HEK293T (cell line): ENCODE measurements around the gene GRIK2.

Experiments used
- CTCF ChIA-PET: fragments of 350-600 bp; formaldehyde crosslinking; extraction: SDS; loops from one replicate; lab custom pipeline; 2021; ENCODE audit warnings: antibody characterized with exemption, inconsistent platforms; lab: Yijun Ruan, JAX
- POLR2A ChIA-PET: fragments of 350-600 bp; formaldehyde crosslinking; extraction: SDS; loops from one replicate; lab custom pipeline; 2020; ENCODE audit warnings: antibody characterized with exemption, inconsistent platforms; lab: Yijun Ruan, JAX
- DNase-seq: peaks from one replicate; pipeline ENCODE4 v3.0.0; 2012; ENCODE audit warnings: mixed read lengths; ENCODE audit errors: extremely low spot score
- ARNT ChIP-seq: fragments of 450-650 bp; IDR thresholded peaks from 2 replicates; pipeline ENCODE4 v1.6.1; 2017; ENCODE audit warnings: mild to moderate bottlenecking
- BHLHE40 ChIP-seq: fragments of 450-650 bp; IDR thresholded peaks from 2 replicates; pipeline ENCODE4 v1.6.1; 2016; ENCODE audit warnings: mild to moderate bottlenecking, moderate library complexity, borderline replicate concordance
- CTBP1 ChIP-seq: fragments of 450-650 bp; IDR thresholded peaks from 2 replicates; pipeline ENCODE4 v1.6.1; 2016; ENCODE audit warnings: borderline replicate concordance
- ELF4 ChIP-seq: fragments of 450-650 bp; IDR thresholded peaks from 2 replicates; pipeline ENCODE4 v1.6.1; 2017; ENCODE audit warnings: antibody characterized with exemption
- FOXA1 ChIP-seq: fragments of 450-650 bp; IDR thresholded peaks from 2 replicates; pipeline ENCODE4 v1.6.1; 2016; ENCODE audit warnings: mild to moderate bottlenecking
- FOXK2 ChIP-seq: fragments of 450-650 bp; IDR thresholded peaks from 2 replicates; pipeline ENCODE4 v1.6.1; 2016; ENCODE audit warnings: mild to moderate bottlenecking
- FOXM1 ChIP-seq: fragments of 450-650 bp; IDR thresholded peaks from 2 replicates; pipeline ENCODE4 v1.6.1; 2017; ENCODE audit warnings: mild to moderate bottlenecking, borderline replicate concordance
- HDGF ChIP-seq: fragments of 450-650 bp; IDR thresholded peaks from 2 replicates; pipeline ENCODE4 v1.6.1; 2017; ENCODE audit warnings: antibody characterized with exemption, borderline replicate concordance
- L3MBTL2 ChIP-seq: fragments of 450-650 bp; conservative IDR thresholded peaks from 2 replicates; pipeline ENCODE4 v1.6.1; 2016; ENCODE audit warnings: mild to moderate bottlenecking
- LEF1 ChIP-seq: fragments of 450-650 bp; IDR thresholded peaks from 2 replicates; pipeline ENCODE4 v1.6.1; 2017; ENCODE audit warnings: mild to moderate bottlenecking, borderline replicate concordance
- NFRKB ChIP-seq: fragments of 450-650 bp; IDR thresholded peaks from 2 replicates; pipeline ENCODE4 v1.6.1; 2016; ENCODE audit warnings: mild to moderate bottlenecking, moderate library complexity
- PKNOX1 ChIP-seq: fragments of 450-650 bp; IDR thresholded peaks from 2 replicates; pipeline ENCODE4 v1.6.1; 2016
- SP1 ChIP-seq: fragments of 450-650 bp; IDR thresholded peaks from 2 replicates; pipeline ENCODE4 v1.6.1; 2017
- SUZ12 ChIP-seq: fragments of 450-650 bp; IDR thresholded peaks from 2 replicates; pipeline ENCODE4 v1.6.1; 2016; ENCODE audit warnings: mild to moderate bottlenecking
- TARDBP ChIP-seq: fragments of 450-650 bp; IDR thresholded peaks from 2 replicates; pipeline ENCODE4 v1.6.1; 2016
- ZNF384 ChIP-seq: fragments of 450-650 bp; IDR thresholded peaks from 2 replicates; pipeline ENCODE4 v1.6.1; 2016

The GRIK2 gene

GRCh38 chr6:101755931-101756330 lies 362.4 kb downstream of the GRIK2 start:
- CTCF ChIA-PET: no interaction called here
- POLR2A ChIA-PET: no interaction called here
- no peak for DNase-seq
- TF ChIP-seq PKNOX1 (no peak), HDGF (no peak), FOXA1 (no peak), FOXM1 (no peak), FOXK2 (no peak), CTBP1 (no peak), LEF1 (no peak), L3MBTL2 (no peak), BHLHE40 (no peak), TARDBP (no peak)

GRCh38 chr6:101758368-101758767 lies 364.9 kb downstream of the GRIK2 start:
- CTCF ChIA-PET: no interaction called here
- POLR2A ChIA-PET: no interaction called here
- DNase-seq: no peak
- TF ChIP-seq LEF1: no peak
- no peak for TF ChIP-seq PKNOX1
- no peak for TF ChIP-seq TARDBP
- no peak for TF ChIP-seq HDGF

GRCh38 chr6:101760843-101761621 lies 367.5 kb downstream of the GRIK2 start:
- DNase-seq: no peak
- ChIA-PET POLR2A (no interaction called here), CTCF (no interaction called here)
- TF ChIP-seq PKNOX1 (no peak), CTBP1 (no peak), ARNT (no peak), TARDBP (no peak), FOXK2 (no peak), SP1 (no peak), BHLHE40 (no peak), L3MBTL2 (no peak), LEF1 (no peak), NFRKB (no peak), ZNF384 (no peak), FOXM1 (no peak)

GRCh38 chr6:101762851-101763250 lies 369.3 kb downstream of the GRIK2 start:
- TF ChIP-seq SP1 (no peak), HDGF (no peak), LEF1 (no peak), FOXM1 (no peak), FOXK2 (no peak), SUZ12 (no peak), TARDBP (no peak), ARNT (no peak), L3MBTL2 (no peak), BHLHE40 (no peak), NFRKB (no peak)
- no peak for DNase-seq
- CTCF ChIA-PET: no interaction called here
- POLR2A ChIA-PET: no interaction called here

- POLR2A ChIA-PET: no interaction called here
- no peak for DNase-seq
- CTCF ChIA-PET: no interaction called here
- TF ChIP-seq HDGF (no peak), PKNOX1 (no peak), L3MBTL2 (no peak), FOXA1 (no peak), SUZ12 (no peak), LEF1 (no peak), SP1 (no peak), BHLHE40 (no peak), ZNF384 (no peak), ELF4 (no peak), ARNT (no peak), CTBP1 (no peak), FOXK2 (no peak), TARDBP (no peak), NFRKB (no peak), FOXM1 (no peak)
Measured at GRCh38 chr6:101765281-101765680, 371.8 kb downstream of the GRIK2 start.

GRCh38 chr6:101770116-101770515 lies 376.6 kb downstream of the GRIK2 start:
- ChIA-PET CTCF (no interaction called here), POLR2A (no interaction called here)
- no peak for DNase-seq
- TF ChIP-seq PKNOX1 (no peak), NFRKB (no peak), SUZ12 (no peak)
